Umbilical cord (tissue), 2 donors: Measurements from ENCODE around the gene MYDGF. TPM values are rescaled to one million over a fixed set of nuclear protein-coding genes. Genes with fewer than 3 reads are reported as not detected.
"Not testable (repeated sequence)": the region's sequence is repeated elsewhere in the genome, so short reads cannot be mapped to it uniquely, and the experiment has no call there.

Source experiments
- DNase-seq: peaks from one replicate; pipeline ENCODE4 v3.0.0-alpha.2; 2015; ENCODE audit warnings: low spot score
- total RNA-seq: library from RNA; depleted of rRNA; stranded (reverse); fragments of >200 nt; gene quantifications from one replicate; pipeline ENCODE4 v1.2.3, GENCODE V29; 2014; ENCODE audit warnings: low replicate concordance; ENCODE audit not compliant: insufficient read depth

MYDGF gene
- total RNA-seq, 1 donor from 2014 or later: 65.7 TPM

DNA sequence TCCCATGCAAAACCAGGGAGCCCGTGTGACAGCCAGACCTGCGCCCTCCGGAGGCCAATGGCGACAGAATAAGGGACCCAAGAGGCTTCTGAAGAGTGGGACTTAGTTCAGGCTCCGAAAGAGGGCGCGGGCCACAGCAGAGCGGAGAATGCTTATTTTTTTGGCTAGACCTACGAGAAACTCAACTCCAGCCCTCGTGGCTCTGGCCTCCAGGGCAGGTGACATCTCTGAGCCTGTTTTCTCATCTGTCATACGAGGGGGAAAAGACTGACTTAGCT is 30.5 kb upstream of the MYDGF start:
- no peak for DNase-seq

- DNase-seq: no peak
Measured at GRCh38 chr19:4699826-4700692, 29.9 kb upstream of the MYDGF start.

GRCh38 chr19:4697304-4697703 is 27.2 kb upstream of the MYDGF start:
- no peak for DNase-seq

DNA sequence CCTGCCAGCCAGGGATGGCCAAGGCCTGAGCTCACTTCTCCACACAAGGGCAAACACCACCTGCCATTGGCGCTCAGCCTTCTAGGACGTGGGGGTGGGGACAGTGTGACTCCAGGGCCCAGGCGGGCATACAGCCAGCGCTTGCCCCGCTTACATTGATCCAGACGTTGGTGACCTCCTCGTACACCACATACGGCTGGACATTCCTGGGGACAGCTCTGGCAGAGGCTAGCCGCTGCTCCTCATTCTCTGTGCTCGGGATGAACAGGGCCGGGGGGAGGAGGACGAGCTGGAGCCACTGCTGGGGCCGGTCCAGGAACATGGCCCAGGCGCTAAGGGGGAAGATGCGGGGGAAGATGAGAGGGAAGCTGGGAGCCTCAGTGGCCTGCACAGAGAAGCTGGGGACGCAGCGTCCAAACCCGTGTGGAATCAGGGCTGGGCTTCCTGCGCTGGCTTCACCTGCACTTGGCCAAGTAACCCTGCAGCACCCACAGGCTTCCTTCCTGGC is 25.1 kb upstream of the MYDGF start:
- DNase-seq: no peak

- no peak for DNase-seq
Measured at GRCh38 chr19:4694211-4694987, 24.3 kb upstream of the MYDGF start.

DNA sequence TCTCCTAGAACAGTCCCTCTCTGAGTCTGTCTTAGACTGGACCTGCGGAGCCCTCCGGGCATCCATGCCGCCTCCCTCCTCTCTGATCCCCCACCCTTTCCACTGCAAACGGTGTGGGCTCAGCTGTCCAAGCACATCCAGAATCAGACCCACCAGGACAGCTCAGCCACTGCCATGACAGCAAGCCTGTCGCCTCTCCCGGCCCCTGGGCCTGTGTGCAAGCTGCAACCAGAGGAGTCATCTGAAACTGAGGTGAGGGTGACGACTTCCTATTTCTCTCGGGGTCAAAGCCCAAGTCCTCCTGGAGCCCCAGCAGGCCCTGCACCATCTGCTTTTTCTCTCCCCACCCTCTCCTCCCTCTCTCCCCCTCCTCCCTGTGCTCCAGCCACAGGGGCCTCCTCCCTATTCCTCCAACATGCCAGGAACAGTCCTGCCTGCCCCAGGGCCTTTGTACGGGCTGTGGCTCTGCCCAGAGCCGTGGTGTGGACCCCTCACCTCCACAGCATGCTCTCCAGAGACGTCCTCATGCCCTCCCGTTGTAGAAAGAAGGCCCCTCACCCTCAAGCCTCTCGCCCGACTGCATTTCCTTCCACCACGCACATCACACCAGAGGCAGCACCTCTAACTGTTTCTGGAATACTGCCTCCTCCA is 23.5 kb upstream of the MYDGF start:
- DNase-seq: no peak

DNA sequence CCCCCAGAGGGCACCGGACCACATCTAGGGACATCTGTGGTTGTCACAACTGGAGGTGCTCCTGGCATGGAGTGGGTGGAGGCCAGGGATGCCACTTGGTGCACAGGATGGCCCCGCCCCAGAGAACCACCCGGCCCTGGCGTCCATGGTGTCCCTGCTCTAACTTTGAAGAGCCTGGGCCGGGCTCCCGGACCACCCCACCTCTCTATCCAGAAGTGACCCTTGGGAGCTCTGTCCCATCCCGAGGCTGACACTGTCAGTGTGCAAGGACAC is 22.9 kb upstream of the MYDGF start:
- no peak for DNase-seq

GRCh38 chr19:4692251-4693077 is 22.3 kb upstream of the MYDGF start:
- no peak for DNase-seq

DNA sequence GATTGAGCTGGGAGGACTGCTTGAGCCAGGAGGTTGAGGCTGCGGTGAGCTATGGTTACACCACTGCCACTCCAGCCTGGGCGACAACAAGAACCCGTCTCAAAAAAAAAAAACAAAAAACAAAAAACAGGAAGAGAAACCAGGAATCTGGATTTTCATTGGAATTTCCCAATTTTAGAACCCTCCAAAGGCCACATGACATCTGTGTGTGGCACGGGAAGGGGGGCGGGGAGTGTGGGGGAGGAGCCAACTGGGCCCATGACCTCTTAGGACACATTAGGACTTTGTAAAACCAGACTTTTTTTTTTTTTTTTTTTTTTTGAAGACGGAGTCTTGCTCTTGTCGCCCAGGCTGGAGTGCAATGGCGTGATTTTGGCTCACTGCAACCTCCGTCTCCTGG is 21.2 kb upstream of the MYDGF start:
- no peak for DNase-seq

DNA sequence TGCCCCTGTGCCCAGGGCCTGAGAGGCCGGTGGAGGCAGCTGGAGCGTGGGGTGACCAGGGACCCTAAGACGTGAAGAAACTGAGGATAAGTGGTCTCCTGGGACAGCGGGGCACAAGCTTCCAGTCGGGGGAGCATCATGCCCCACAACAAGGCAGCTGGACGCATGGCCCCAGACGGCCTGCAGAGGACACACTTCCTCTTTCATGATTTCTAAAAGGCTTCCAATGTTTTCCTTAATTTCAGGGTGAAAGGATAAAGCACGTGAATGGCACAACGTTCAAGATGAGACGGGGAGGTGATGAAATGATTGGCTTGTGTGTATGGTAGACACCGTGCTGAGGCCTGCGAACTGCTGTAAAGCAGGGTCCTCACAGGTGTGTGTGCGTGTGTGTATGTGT is 20.2 kb upstream of the MYDGF start:
- DNase-seq: no peak

- DNase-seq: no peak
Measured at GRCh38 chr19:4689403-4689802, 19.3 kb upstream of the MYDGF start.

- DNase-seq: no peak
Measured at GRCh38 chr19:4688587-4688986, 18.4 kb upstream of the MYDGF start.

GRCh38 chr19:4687396-4687795 is 17.3 kb upstream of the MYDGF start:
- no peak for DNase-seq

- DNase-seq: no peak
Measured at GRCh38 chr19:4686700-4687099, 16.6 kb upstream of the MYDGF start.

DNA sequence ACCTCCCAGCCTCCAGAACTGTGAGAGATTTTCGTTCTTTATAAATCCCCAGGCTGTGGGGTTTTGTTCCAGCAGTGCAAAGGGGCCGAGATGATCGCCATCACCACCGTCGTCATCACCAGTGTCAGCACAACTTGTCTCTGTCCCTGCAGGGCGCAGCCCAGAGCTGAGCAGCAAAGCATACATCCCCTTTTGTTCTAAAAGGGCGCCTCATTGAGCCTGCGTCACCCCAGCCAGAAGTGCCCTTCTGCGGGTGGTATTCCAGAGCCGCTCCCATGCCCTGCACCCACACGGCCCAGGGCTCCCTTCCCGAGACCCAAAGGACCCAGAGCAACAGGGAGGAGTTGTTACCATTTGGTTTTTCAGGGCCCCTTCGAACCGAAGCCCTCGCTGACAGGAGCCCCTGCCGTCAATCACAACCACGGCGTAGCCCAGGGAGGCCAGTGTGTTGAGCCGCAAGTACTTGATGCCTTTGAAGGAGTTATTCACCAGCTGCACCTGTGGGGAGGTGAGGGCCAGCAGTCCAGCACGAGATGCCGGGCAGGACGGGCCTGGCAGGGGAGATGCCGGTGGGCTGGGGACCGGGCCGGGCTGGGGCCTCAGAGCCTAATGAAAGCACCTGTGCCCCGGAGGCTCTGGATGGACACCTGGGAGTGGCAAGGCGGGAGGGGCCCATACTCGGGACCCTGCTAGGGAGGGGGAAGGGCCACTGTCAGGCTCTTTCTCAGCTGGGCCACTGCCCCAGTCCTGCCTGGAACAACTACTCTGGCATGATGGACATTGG is 14.4 kb upstream of the MYDGF start:
- DNase-seq: no peak

GRCh38 chr19:4682417-4683200 is 12.5 kb upstream of the MYDGF start:
- DNase-seq: no peak

DNA sequence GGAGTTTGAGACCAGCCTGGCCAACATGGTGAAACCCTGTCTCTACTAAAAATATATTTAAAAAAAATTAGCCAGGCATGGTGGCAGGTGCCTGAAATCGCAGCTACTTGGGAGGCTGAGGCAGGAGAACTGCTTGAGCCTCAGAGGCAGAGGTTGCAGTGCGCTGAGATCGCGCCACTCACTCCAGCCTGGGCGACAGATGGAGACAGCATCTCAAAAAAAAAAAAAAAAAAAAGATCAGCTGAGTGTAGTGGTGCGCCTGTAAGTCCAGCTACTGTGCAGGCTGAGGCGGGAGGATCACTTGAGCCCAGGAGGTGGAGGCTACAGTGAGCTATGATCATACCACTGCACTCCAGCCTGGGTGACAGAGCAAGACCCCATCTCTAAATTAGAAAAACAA is 9.9 kb upstream of the MYDGF start:
- not testable (repeated sequence) for DNase-seq

DNA sequence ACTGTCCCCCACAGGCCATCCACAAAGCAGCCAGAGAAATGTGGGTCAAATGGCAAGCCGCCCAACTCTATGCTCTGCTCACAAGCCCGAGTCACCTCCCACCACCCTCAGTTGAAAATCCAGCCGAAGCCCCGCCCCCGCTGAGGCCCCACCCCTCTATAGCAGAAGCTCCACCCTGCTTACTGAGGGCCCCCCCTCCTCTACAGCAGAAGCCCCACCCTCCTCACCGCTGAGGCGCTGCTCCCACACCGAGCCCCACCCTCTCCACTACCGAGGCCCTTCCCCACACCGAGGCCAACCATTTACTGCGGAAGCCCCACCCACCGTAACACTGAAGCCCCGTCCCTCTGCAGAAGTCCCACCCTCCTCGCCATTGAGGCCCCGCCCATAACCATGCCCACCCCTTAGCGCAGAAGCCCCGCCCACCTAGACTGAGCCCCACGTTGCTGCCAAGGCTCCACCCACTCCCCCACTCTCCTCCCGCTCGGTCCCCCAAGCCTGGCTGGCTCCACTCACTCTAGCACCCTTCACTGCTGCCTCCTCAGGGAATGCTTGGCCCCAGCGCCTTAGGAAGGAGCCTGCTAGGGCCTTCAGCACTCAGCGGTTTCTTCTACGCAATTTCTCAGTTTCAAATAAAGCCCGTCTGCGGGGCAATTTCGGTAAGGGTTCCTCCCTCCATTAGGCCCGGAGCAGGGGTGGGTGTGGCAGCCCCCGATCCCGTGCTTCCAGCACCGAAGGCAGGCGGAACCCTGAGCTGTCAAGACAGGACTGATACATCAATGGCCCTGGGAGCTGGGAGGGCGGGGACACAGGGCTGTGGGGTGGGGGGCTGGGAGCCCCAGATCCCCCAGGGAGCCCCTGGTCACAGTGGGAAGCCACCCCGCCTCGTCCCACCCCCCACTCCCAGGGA is 9.0 kb upstream of the MYDGF start:
- DNase-seq: no peak
